Esophagus muscularis mucosa (tissue), 3 donors: Measurements from ENCODE around the gene NAV2.

Source experiments
- CTCF ChIP-seq, 3 experiments: fragments of 200-600 bp in 2 of 3; fragments of 450-650 bp in 1 of 3; sonication (generic) in 2 of 3; IDR thresholded peaks; one replicate each; pipeline ENCODE4 v1.5.1; 2017 to 2019; ENCODE audit warnings: antibody characterized with exemption in 3 of 3, mild to moderate bottlenecking in 2 of 3, moderate library complexity in 1 of 3
- POLR2A ChIP-seq: fragments of 450-650 bp; IDR thresholded peaks from one replicate; pipeline ENCODE4 v1.6.1; 2017; ENCODE audit warnings: antibody characterized with exemption, moderate library complexity, mild to moderate bottlenecking, low read depth
- POLR2AphosphoS5 ChIP-seq, 2 donors: sonication (generic); formaldehyde crosslinking; IDR thresholded peaks; one replicate each; pipeline ENCODE4 v1.6.1; 2017; ENCODE audit warnings: antibody characterized with exemption in 2 of 2

DNA sequence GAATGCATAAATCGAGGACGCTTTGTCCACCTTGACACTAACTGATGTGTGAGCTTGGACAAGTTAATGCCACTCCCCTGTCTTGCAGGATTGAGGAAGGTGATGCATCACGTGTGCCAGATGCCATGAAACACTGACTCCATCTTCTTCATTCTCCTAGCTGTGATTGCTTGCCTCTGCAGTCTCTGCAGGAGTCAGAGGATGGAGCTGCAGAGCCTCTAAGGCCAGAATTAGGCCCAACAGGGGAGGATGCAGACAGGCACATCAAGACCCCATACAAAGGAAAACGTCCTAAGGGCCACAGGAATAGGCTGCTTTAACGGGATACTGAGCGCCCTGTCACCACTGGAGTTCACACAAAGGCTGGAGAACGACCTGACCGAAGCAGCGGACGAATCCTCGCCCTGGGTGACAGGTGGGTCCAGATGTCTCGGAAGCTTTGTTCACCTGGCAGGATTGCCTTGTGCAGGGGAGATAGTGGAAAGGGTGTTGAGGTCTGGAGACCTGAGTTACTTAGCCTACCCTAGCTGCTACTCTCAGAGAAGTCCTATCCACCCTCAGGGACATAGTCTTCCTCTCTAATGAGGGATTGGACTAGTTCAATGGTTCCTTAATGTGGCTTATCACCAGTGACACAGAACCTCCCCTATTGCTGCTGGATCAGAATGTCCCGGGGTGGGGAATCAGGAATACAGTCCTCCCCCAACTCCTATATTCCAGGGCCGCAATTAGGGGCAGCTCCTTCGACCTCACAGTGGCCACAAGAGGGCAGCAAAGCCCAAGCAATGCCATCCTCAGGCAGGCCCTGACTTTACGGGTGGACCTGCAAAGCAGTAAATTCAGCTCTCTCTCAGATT lies 415.3 kb downstream of the NAV2 start:
- TF ChIP-seq CTCF (IDR thresholded peaks at IDR 0.05), result peak; percentile 76 to 91 (median 80)
- no peak for TF ChIP-seq POLR2A
- no peak for TF ChIP-seq POLR2AphosphoS5 (IDR thresholded peaks at IDR 0.05)
